Measurements from ENCODE around the gene NR2F1-AS1. TPM values are rescaled to one million over a fixed set of nuclear protein-coding genes. Genes with fewer than 3 reads are reported as not detected.

NR2F1-AS1 gene
- polyA plus RNA-seq, 1 experiment: 29.9 TPM

DNA sequence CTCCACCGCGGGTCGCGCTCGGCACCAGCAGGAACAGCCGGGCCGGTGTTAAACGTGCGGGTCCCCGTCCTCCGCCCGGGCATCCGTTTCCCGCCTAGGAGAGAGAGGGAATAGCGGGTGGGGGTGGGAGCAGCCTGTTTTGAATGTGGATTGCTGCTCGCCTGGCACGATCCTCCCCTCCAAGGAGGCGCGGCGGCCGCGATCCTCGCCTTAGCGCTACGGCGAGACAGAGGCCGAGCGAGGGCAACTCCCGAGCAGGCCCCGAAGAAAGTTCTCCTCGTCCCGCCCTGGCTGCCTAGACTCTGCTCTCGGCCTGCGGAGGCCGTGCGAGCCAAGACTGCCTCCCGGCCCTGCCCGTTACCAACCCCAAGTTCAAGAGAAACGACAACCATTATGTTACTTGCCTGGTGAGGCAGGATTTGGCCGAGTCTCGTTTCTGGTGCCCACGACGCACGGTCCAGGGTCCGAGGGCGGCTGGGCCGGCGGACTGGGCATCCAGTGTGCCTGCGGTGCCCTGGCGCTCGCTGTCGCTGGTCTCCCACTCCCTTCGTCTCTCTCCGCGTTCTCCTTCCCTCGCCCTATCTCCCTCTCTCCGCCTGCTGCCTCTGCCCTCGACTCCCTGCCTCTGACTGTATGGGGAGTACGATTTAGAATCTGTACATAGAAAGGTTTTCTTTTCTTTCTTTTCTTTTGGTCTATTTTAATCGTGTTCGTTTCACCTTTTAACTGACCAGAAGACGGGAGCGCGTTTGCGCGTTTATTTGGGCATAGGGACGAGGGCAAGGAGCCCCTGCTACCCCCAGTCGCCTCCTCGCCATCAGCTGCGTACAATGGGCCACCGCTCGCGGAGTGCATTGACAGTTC is 724 bp downstream of the NR2F1-AS1 start:
- Histone ChIP-seq H3K4me3 (ENCODE audit: low read depth, low read length) (peak overlapping the region; percentile 92), H3K27ac (ENCODE audit: low read depth, low read length) (peak overlapping the region; percentile 89), H3K27me3 (ENCODE audit: control insufficient read depth, insufficient read depth, low read length) (no peaks in the 10 kb centered on the region), H3K9me3 (ENCODE audit: control insufficient read depth, insufficient read depth, low read length) (no peaks in the 10 kb centered on the region; the same call in 1 of the 2 replicates)
- DNase-seq (ENCODE audit: low read depth, low spot score): no peak
- POLR2A ChIA-PET: no interaction called here
- TF ChIP-seq, protein P1, sequence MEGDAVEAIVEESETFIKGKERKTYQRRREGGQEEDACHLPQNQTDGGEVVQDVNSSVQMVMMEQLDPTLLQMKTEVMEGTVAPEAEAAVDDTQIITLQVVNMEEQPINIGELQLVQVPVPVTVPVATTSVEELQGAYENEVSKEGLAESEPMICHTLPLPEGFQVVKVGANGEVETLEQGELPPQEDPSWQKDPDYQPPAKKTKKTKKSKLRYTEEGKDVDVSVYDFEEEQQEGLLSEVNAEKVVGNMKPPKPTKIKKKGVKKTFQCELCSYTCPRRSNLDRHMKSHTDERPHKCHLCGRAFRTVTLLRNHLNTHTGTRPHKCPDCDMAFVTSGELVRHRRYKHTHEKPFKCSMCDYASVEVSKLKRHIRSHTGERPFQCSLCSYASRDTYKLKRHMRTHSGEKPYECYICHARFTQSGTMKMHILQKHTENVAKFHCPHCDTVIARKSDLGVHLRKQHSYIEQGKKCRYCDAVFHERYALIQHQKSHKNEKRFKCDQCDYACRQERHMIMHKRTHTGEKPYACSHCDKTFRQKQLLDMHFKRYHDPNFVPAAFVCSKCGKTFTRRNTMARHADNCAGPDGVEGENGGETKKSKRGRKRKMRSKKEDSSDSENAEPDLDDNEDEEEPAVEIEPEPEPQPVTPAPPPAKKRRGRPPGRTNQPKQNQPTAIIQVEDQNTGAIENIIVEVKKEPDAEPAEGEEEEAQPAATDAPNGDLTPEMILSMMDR (IDR thresholded peaks at IDR 0.05; ENCODE audit: low read depth, low read length): no peak
- CTCF ChIA-PET: interaction anchor here (1.0 to 1.1 kb wide), 2 partner anchors 221 to 1272 kb away, joined by 3 read pairs; no protein-coding TSS in a partner anchor

DNA sequence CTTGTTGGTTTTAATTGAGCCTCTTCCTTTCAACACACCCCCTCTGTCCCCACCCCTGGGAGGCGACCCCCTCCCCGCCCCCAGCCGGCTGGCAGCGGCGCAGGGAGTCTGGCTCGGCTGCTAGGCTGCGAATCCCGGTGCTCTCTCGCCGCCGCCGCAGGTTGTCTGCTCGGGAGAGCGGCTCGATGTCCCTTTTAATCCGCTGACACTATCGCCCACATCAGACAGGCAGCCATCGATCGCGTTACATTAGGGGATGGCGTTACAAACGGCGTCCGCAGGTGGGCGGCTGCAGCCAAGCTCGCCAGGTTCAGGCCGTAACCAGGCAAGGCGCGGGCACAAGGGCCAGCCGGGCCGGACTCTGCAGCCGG is 1.3 kb downstream of the NR2F1-AS1 start:
- peak overlapping the region; percentile 92 for H3K4me3 ChIP-seq (ENCODE audit: low read depth, low read length)
- no peak for DNase-seq (ENCODE audit: low read depth, low spot score)
- ChIA-PET POLR2A (no interaction called here), CTCF (interaction anchor here (1.2 kb wide), 1 partner anchor 336 kb away, joined by 5 read pairs; no protein-coding TSS in a partner anchor)
- TF ChIP-seq, protein P1 (IDR thresholded peaks at IDR 0.05; ENCODE audit: low read depth, low read length): no peak
- H3K9me3 ChIP-seq (ENCODE audit: control insufficient read depth, insufficient read depth, low read length): no peaks in the 10 kb centered on the region; the same call in 1 of the 2 replicates
- H3K27me3 ChIP-seq (ENCODE audit: control insufficient read depth, insufficient read depth, low read length): no peaks in the 10 kb centered on the region
- peak overlapping the region; percentile 89 for H3K27ac ChIP-seq (ENCODE audit: low read depth, low read length)

DNA sequence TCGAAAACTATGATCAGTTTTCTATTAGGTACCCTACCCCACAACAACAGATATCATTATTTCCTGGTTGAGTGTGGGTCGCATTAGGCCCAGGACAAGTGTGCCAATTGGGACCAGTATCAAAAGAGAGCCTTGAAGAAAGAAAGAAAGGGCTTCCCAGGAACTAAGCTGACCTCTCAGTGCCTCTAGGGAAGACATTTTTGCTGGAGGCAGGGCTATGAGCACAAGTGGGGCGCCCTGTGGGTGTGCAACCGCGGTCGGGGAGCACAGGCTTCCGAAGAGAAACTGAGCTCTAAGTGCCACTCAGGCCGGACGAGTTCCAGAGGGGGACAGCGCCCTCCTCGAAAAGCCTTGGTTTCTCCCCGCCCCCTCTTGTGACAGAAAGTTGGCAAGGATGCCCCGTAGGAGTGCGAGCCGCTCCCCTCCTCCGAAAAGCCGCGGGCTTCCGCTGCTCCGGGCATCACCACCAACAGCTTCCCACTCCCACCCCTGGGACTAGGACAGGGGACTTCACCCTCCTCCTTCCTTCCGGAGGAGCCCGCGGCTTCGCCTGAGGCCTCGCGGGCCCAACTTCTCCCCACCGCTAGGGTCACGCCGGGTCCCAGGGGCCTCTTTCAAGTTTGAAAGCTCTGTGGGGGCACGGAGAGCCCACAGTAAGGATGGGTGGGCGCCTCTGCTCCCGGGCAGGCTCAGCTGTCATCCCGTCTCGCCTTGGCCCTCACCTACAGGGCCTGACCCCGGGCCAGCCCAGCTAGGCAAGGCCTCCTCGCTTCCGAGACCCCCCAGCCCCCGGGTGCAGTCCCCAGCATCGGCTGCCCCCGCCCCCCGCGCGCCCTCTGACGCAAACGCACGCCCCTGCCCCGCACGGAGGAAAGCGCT is 2.0 kb downstream of the NR2F1-AS1 start:
- H3K27ac ChIP-seq (ENCODE audit: low read depth, low read length): peak overlapping the region; percentile 95
- peak overlapping the region; percentile 92 for H3K4me3 ChIP-seq (ENCODE audit: low read depth, low read length)
- TF ChIP-seq, protein P1 (IDR thresholded peaks at IDR 0.05; ENCODE audit: low read depth, low read length): no peak
- ChIA-PET POLR2A (interaction anchor here (0.8 kb wide), 1 partner anchor 521 kb away, joined by 3 read pairs; no protein-coding TSS in a partner anchor), CTCF (interaction anchor here (0.6 to 1.8 kb wide), 9 partner anchors 29 to 1061 kb away, joined by 3 to 5 read pairs (median 3); no protein-coding TSS in a partner anchor)
- H3K9me3 ChIP-seq (ENCODE audit: control insufficient read depth, insufficient read depth, low read length): no peaks in the 10 kb centered on the region; the same call in 1 of the 2 replicates
- no peaks in the 10 kb centered on the region for H3K27me3 ChIP-seq (ENCODE audit: control insufficient read depth, insufficient read depth, low read length)
- DNase-seq (ENCODE audit: low read depth, low spot score): no peak

DNA sequence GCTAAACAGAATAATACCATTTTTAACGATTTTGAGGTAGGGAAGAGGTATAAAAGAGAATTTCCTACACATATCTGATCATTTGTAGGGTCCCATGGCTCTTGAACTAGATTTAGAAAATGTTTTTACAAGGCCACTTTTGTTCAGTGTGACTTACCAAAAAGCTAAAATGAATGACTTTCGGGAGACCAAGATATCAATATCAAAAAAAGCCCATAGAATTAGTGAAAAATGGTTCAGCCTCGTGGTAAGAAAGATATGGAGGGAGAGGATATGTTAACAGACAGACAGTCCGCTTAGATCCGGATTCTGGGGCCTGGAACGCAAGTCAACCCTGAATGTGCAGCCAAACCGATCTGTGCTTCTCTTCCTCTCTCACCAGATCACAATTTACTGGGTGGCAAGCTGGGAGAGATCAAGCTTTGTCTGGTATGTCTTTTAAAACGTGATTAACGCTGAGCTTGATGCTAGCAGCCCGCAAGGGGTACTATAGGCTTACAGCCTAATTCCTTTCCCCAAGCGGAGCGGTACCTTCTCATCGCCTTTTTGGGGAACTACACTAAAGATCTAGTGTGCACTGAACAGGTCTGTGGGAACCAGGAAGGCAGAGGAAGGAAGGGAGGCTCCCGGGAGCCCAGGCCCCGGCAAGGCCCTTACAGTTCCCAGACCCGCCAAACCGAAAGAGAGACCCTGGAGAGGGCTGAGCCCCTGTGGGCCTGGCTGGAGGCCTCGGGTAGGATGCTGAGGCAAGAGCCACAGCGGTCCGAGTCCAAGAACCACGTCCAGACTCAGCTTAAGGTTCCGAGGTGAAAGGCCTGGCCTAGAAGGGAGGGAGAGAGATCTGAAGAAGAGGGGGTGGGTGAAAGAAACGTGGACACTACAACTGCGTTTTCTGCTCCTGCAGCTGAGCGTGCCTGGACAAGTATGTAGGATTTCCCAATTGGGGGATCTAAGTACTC is 2.9 kb downstream of the NR2F1-AS1 start:
- Histone ChIP-seq H3K27ac (ENCODE audit: low read depth, low read length) (peak overlapping the region; percentile 95), H3K9me3 (ENCODE audit: control insufficient read depth, insufficient read depth, low read length) (peaks cover 5% of the 10 kb centered on the region), H3K4me3 (ENCODE audit: low read depth, low read length) (peak overlapping the region; percentile 92), H3K27me3 (ENCODE audit: control insufficient read depth, insufficient read depth, low read length) (no peaks in the 10 kb centered on the region)
- ChIA-PET POLR2A (interaction anchor here (0.8 kb wide), 1 partner anchor 520 kb away, joined by 3 read pairs; no protein-coding TSS in a partner anchor), CTCF (interaction anchor here (0.6 to 1.8 kb wide), 10 partner anchors 28 to 1060 kb away, joined by 3 to 5 read pairs (median 3); no protein-coding TSS in a partner anchor)
- no peak for DNase-seq (ENCODE audit: low read depth, low spot score)
- TF ChIP-seq, protein P1 (IDR thresholded peaks at IDR 0.05; ENCODE audit: low read depth, low read length): no peak
